ENCODE data around the gene RP2. TPM values are rescaled to one million over a fixed set of nuclear protein-coding genes. Genes with fewer than 3 reads are reported as not detected.

Gene RP2
- total and polyA plus RNA-seq, 9 donors: 4.8 to 9.5 (median 7.0) TPM

DNA sequence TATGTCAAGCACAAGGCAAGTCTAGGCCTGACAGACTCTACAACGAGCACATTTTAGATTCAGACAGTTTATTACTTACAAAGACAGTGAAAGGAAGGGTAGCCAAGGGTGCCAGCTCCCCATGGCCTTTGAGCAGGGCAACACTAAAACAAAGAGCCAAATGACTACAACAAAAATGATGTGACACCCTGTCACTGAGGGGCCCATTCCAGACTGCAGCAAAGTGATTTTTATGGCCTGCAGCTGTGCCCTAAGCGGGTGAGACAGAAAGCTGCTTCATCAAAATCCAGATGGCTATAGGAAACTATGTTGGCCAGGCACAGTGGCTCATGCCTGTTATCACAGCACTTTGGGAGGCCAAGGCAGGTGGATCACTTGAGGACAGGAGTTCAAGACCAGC is 13.4 kb upstream of the RP2 start:
- WGBS, 3 donors: 52 to 58% (median 55%) methylated on average over 2 of the region's 2 CpGs
- H3K4me1 ChIP-seq (ENCODE audit: insufficient read depth): no peaks in the 10 kb centered on the region
- no peaks in the 10 kb centered on the region for H3K27me3 ChIP-seq
- no peak overlapping the region for H3K27ac ChIP-seq
- no peak for DNase-seq
- H3K9me3 ChIP-seq: no peaks in the 10 kb centered on the region
- TF ChIP-seq EP300 (IDR thresholded peaks at IDR 0.05) (no peak), POLR2A (IDR thresholded peaks at IDR 0.05) (no peak)
- TF ChIP-seq, protein P1, sequence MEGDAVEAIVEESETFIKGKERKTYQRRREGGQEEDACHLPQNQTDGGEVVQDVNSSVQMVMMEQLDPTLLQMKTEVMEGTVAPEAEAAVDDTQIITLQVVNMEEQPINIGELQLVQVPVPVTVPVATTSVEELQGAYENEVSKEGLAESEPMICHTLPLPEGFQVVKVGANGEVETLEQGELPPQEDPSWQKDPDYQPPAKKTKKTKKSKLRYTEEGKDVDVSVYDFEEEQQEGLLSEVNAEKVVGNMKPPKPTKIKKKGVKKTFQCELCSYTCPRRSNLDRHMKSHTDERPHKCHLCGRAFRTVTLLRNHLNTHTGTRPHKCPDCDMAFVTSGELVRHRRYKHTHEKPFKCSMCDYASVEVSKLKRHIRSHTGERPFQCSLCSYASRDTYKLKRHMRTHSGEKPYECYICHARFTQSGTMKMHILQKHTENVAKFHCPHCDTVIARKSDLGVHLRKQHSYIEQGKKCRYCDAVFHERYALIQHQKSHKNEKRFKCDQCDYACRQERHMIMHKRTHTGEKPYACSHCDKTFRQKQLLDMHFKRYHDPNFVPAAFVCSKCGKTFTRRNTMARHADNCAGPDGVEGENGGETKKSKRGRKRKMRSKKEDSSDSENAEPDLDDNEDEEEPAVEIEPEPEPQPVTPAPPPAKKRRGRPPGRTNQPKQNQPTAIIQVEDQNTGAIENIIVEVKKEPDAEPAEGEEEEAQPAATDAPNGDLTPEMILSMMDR (IDR thresholded peaks at IDR 0.05): no peak
- intact Hi-C loops (cut with DNase I): no loop called here
- no peaks in the 10 kb centered on the region for H3K36me3 ChIP-seq
- no peak overlapping the region for H3K4me3 ChIP-seq

DNA sequence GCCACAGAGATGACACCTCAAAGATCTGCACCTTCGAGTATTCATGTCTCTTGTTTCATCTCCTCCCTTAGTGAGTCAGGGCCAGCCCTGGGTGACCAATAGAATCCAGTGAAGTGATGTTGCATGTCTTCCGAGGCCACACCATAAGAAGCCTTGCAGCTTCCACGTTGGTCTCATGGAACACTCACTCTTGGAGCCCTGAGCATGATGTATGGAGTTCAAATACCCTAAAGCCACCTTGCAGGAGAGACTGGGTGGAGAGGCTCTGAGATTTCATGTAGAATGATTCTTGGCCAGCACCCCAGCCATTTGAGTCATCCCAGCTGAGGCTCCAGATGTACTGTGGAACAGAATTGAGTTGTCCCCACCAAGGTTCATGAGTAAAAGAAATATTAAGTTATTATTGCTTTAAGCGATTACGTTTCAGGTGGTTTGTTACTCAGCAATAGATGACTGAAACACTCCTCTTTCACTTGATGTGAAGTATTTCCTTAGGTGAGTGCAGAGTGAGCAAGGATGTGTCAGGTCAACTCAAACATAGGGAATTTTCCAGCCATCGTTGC is 5.0 kb upstream of the RP2 start:
- intact Hi-C loops (cut with DNase I): no loop called here
- WGBS, 3 donors: 61 to 69% (median 64%) methylated on average over 6 of the region's 6 CpGs
- no peak for DNase-seq
- Histone ChIP-seq H3K27ac (no peak overlapping the region), H3K4me1 (ENCODE audit: insufficient read depth) (no peaks in the 10 kb centered on the region), H3K27me3 (no peaks in the 10 kb centered on the region), H3K36me3 (no peaks in the 10 kb centered on the region), H3K9me3 (no peaks in the 10 kb centered on the region), H3K4me3 (no peak overlapping the region)
- TF ChIP-seq EP300 (IDR thresholded peaks at IDR 0.05) (no peak), POLR2A (IDR thresholded peaks at IDR 0.05) (no peak)
- TF ChIP-seq, protein P1 (IDR thresholded peaks at IDR 0.05): no peak

DNA sequence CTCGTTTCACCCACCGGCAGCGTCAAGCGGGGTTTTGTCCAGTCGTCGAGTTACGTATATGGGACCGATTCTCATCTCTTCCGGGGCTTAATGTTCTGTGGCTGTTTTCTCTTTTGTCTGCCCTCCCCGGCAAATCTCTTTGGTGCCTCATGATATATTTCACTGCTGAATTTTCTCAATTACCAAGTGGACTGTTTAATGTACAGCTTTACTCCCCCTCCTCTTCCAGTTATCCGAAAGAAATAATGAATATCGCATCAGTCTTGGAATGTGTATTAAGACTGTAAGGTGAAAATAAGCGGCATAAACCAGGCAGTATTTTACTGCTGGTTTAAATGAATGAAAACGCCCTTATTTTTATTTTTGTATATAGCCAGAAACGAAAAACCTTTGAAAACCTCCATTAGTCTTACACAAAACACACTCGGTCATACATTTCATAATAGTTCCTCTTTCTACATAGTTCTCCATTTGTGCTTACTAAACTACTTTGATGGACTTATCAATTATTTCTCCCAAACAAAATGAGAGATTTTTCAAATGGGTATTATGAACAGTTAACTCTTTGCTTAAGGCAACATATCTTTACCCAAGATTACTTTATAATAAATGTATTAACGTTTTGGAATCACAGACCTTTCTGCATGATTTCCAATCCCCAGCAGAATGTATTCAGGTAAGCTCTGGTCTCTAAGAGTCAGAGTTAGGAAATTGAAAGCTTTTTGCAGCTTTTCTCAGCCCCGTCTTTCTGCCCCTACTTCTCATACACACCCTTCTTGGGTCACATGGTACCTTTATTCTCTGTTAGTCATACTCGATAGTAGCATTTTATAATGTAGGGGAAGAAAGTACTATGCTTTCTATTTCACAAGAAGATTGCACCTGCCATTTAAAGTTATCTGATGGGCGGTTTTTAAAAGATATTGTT is 979 bp downstream of the RP2 start:
- DNase-seq: no peak
- H3K9me3 ChIP-seq: no peaks in the 10 kb centered on the region
- peak overlapping the region; percentile 50 for H3K4me3 ChIP-seq
- no peaks in the 10 kb centered on the region for H3K36me3 ChIP-seq
- peak overlapping the region in 1 of 2 donors; percentile 69 for H3K27ac ChIP-seq
- WGBS, 3 donors: 32 to 39% (median 36%) methylated on average over 20 of the region's 20 CpGs
- intact Hi-C loops (cut with DNase I): no loop called here
- no peak for TF ChIP-seq EP300 (IDR thresholded peaks at IDR 0.05)
- TF ChIP-seq POLR2A (IDR thresholded peaks at IDR 0.05): no peak
- TF ChIP-seq, protein P1 (IDR thresholded peaks at IDR 0.05): no peak
- no peaks in the 10 kb centered on the region for H3K27me3 ChIP-seq
- H3K4me1 ChIP-seq (ENCODE audit: insufficient read depth): no peaks in the 10 kb centered on the region

DNA sequence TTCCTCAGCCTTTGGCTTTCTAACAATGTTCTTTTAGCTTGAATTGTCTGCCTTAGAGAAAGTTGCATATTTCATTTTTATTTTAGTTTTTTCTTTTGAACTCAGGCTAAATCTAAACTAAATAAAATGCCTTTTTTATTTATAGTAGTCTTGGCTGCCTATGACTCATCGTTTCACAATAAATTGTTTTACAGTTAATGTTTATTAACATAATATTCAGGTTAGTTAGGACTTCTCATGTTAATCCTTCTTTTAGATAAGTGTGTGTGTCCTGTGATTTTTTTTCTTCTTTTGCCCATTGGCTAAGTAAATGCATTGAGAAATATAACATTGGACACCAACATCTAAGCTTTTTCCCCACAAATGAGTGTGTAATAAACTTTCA is 1.6 kb downstream of the RP2 start:
- 24 to 31% (median 29%) methylated on average over 1 of the region's 1 CpG for WGBS, 3 donors
- Histone ChIP-seq H3K27ac (no peak overlapping the region), H3K4me1 (ENCODE audit: insufficient read depth) (no peaks in the 10 kb centered on the region), H3K27me3 (no peaks in the 10 kb centered on the region), H3K36me3 (no peaks in the 10 kb centered on the region), H3K9me3 (no peaks in the 10 kb centered on the region), H3K4me3 (no peak overlapping the region)
- intact Hi-C loops (cut with DNase I): no loop called here
- TF ChIP-seq, protein P1 (IDR thresholded peaks at IDR 0.05): no peak
- TF ChIP-seq POLR2A (IDR thresholded peaks at IDR 0.05) (no peak), EP300 (IDR thresholded peaks at IDR 0.05) (no peak)
- DNase-seq: no peak
